HG03575 (cell line): ENCODE results near the gene ZBTB46.
"Not testable (repeated sequence)": the region's sequence is repeated elsewhere in the genome, so short reads cannot be mapped to it uniquely, and the experiment has no call there.

Experiments
- ATAC-seq: cut with Tn5 transposase; IDR thresholded peaks from one replicate; pipeline ENCODE4 v1.9.1; 2021; ENCODE audit not compliant: unreplicated experiment, insufficient number of reproducible peaks, low FRiP score; ENCODE audit errors: extremely low read depth

Gene ZBTB46

GRCh38 chr20:63823691-63824311, 7.3 kb downstream of the ZBTB46 start:
- ATAC-seq: no peak

DNA sequence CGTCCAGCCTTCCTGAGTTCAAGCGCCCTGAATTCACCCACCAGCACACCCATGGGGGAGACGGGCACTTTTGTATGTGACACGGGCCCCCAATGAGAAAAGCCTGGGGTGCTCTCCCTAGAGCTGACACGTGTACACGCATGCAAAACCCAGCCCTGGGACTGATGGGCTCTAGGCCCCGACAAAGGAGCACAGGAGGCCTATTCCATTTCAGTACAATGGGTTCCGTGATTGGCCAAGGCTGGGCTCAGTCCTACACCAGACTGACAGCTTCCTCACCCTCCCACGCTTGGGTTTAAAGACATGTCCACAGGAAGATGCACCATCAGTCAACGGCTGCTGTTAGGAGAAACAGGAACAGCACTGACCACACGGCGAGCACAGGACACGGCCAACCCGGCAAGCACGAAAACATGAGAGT, 8.8 kb downstream of the ZBTB46 start:
- ATAC-seq: no peak

GRCh38 chr20:63821811-63822210, 9.3 kb downstream of the ZBTB46 start:
- no peak for ATAC-seq

DNA sequence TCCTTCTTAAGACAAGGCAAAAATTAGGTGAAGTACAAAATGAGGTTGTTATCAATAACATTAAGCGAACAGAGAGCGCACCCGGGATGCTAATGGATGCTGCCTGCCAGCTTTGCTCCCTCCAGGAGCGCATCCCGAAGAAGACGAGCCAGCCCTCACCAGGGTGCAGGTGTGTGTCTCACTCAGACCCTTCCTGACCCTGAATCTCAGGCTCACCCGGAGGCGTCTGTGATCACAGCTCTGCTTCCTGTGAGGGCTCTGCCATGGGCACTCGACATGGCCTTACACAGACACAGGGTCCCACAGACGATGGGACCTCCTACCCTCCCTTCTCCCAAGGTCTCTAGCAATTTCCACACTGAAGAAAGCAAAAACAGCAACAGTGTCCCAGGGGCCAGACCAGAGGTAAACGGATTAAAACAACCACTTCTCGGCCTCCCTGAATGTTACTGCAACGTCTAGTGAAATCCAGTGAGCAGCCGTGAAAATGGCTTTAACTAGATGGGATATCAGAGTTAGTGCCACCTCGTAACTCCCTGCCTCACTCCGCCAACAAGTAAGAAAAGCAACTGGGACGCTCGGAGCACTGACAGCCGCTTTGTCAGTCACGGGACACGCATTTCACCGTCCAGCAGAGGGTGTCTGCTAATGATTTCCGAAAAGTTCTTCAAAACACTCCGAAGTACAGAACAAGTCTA, 11.7 kb downstream of the ZBTB46 start:
- ATAC-seq: no peak

- ATAC-seq: no peak
These were observed 15.3 kb downstream of the ZBTB46 start for GRCh38 chr20:63815615-63816253.

DNA sequence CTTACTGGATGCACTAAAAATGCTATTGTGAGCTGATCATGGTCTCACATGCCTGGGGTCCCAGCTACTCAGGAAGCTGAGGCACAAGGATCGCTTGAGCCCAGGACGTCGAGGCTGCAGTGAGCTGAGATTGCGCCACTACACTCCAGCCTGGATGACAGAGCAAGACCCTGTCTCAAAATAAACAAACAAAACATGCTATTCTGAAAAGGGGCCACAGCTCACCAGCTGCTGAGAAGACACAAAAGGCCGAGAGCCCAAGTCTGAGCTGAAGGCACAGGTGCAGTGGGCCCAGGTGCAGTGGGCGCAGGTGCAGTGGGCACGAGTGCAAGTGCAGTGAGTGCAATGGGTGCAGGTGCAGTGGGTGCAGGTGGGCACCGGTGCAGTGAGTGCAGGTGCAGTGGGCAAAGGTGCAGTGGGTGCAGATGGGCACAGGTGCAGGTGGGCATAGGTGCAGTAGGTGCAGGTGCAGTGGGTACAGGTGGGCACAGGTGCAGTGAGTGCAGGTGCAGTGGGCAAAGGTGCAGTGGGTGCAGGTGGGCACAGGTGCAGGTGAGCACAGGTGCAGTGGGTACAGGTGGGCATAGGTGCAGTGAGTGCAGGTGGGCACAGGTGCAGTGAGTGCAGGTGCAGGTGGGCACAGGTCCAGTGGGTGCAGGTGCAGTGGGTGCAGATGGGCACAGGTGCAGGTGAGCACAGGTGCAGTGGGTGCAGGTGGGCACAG, 16.0 kb downstream of the ZBTB46 start:
- ATAC-seq: no peak

DNA sequence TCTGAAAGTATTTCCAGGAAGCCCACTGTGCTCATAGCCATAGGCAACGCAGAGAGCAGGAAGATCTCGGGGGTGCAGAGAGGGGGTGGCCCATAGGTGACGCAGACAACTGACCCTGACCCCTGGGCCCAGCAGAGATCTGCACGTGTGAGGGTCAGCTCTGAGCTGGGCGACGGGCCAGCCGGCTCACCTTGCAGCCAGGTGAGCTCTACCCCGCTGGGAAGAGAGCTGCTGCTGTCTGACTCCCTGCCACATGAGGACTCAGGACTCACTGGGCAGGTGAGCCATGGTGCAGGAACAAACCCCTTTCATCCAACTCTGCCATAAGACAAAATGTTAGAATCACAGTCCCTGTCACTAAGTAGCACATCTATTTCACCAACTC, 19.6 kb downstream of the ZBTB46 start:
- no peak for ATAC-seq

- no peak for ATAC-seq
These were observed 20.2 kb downstream of the ZBTB46 start for GRCh38 chr20:63810730-63811490.

DNA sequence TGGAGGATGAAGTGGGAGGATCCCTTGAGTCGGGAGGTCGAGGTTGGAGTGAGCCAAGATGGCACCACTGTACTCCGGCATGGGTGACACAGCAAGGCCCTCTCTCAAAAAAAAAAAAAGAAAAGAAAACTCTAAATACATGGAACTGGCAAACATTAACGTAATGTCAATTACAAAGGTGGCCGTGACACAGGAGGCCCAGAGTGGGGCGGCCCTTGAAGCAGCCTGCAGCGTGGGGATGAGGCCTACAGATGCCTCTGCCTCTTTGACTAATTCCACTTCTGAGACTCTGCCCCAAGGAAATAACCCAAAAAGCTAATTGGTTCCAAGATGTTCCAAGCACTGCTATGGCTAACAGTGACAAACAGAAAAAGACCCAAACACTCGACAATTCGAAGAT, 21.2 kb downstream of the ZBTB46 start:
- no peak for ATAC-seq

DNA sequence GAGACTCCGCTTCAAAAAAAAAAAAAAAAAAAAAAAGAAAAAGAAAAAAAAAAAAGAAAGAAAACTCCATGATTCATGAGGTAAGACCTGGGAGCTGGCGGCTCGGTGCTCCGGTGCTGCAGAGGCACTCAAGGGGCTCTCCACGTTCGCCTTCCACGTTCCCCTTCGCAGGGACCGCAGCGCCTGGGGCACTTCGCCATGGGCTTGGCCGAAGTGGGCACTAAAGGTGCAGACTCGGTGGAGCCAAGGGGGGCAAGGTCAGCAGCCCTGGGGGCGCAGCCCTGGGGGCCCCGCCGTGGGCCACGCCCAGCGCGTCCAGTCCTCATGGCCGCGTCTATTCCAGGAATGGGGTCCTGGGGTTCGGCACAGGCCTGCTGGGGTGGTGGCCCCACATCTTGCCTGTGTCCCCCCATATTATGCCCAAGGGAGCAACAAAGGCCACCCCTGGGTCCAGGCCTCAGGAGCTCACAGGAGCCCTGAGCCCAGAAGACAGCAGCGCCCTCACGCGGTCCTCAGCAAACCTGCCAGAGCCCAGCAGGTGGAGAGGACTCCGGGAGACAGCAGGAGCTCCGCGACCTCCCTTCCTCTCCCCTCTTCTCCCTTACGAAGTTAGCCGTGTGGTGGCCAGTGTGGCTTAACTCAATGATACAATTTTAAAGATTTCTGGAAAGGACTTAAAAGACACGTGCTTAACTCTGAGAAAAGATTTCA, 21.9 kb downstream of the ZBTB46 start:
- no peak for ATAC-seq

- no peak for ATAC-seq
These were observed 22.8 kb downstream of the ZBTB46 start for GRCh38 chr20:63808145-63808724.

GRCh38 chr20:63807654-63808053, 23.4 kb downstream of the ZBTB46 start:
- ATAC-seq: no peak

DNA sequence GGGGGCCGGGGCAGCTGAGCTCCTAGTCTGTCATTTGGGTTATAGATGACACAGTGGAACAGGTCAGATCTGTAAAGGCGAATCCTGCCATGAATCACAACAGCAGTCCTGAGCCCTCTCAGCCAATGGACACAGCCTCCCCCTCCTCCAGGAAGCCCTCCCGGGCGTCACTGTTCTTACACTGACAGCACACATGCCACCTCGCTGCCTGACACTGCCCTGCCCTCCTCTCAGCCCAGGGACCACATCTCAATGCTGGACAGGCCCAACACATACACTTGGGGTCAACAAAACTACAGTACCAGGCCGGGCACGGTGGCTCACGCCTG, 26.8 kb downstream of the ZBTB46 start:
- no peak for ATAC-seq

GRCh38 chr20:63802469-63803240, 28.4 kb downstream of the ZBTB46 start:
- ATAC-seq: no peak

DNA sequence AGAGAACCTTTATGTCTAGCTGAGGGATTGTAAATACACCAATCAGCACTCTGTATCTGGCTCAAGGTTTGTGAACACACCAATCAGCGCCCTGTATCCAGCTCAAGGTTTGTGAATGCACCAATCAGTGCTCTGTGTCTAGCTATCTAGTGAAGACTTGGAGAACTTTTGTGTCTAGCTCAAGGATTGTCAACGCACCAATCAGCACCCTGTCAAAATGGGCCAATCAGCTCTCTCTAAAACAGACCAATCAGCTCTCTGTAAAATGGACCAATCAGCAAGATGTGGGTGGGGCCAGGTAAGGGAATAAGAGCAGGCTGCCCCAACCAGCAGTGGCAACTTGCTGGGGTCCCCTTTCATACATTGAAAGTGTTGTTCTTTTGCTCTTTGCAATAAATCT, 29.9 kb downstream of the ZBTB46 start:
- not testable (repeated sequence) for ATAC-seq

DNA sequence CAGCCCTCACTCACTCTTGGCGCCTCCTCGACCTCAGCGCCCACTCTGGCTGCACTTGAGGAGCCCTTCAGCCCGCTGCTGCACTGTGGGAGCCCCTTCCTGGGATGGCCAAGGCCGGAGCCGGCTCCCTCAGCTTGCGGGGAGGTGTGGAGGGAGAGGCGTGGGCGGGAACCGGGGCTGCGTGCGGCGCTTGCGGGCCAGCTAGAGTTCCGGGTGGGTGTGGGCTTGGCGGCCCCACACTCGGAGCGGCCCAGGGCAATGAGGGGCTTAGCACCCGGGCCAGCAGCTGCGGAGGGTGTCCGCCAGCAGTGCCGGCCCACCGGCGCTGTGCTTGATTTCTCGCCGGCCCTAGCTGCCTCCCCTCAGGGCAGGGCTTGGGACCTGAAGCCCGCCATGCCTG, 30.7 kb downstream of the ZBTB46 start:
- ATAC-seq: not testable (repeated sequence)

DNA sequence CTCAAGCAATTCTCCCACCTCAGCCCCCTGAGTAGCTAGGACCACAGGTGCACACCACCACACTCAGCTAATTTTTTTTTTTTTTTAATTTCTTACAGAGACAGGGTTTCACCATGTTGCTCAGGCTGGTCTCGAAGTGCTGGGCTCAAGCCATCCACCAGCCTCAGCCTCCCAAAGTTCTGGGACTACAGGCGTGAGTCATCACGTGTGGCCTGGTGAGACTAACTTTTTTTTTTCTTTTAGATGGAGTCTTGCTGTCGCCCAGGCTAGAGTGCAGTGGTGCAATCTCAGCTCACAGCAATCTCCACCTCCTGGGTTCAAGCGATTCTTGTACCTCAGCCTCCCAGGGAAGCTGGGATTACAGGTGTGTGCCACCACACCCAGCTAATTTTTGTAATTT, 31.9 kb downstream of the ZBTB46 start:
- not testable (repeated sequence) for ATAC-seq

GRCh38 chr20:63797175-63797574, 33.9 kb downstream of the ZBTB46 start:
- not testable (repeated sequence) for ATAC-seq
